Fibroblast of the conjunctiva (primary cell): Measurements from ENCODE around the gene PRKAB1.
"Not testable (repeated sequence)": the region's sequence is repeated elsewhere in the genome, so short reads cannot be mapped to it uniquely, and the experiment has no call there.

ENCODE experiments used
- DNase-seq: peaks from one replicate; pipeline ENCODE4 v3.0.0-alpha.2; 2010; ENCODE audit warnings: low read depth

PRKAB1 gene

GRCh38 chr12:119684711-119685369, 16.9 kb downstream of the PRKAB1 start:
- no peak for DNase-seq

- DNase-seq: no peak
These were observed 17.4 kb downstream of the PRKAB1 start for GRCh38 chr12:119685375-119685774.

DNA sequence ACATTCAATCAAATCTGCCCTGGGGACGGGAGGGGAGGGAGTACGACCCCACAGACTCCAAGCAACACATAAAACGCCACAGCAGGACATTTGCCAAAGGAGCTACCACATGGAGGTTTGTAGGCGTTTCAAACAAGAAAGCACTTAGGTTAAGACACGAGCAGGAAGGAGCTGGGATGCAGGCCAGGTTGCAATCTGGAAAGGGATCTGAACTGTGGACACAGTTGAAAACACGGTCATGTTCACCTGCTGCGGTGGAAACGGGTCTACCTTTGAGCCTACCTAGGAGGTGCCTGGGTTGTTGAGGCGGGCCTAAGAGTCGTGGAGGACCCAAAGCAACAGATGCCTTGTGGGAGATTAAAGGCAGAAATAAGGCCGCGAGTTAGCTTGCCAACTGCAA, 18.4 kb downstream of the PRKAB1 start:
- no peak for DNase-seq

GRCh38 chr12:119686776-119687175, 18.8 kb downstream of the PRKAB1 start:
- no peak for DNase-seq

GRCh38 chr12:119687406-119687805, 19.5 kb downstream of the PRKAB1 start:
- no peak for DNase-seq

- no peak for DNase-seq
These were observed 19.9 kb downstream of the PRKAB1 start for GRCh38 chr12:119687879-119688278.

DNA sequence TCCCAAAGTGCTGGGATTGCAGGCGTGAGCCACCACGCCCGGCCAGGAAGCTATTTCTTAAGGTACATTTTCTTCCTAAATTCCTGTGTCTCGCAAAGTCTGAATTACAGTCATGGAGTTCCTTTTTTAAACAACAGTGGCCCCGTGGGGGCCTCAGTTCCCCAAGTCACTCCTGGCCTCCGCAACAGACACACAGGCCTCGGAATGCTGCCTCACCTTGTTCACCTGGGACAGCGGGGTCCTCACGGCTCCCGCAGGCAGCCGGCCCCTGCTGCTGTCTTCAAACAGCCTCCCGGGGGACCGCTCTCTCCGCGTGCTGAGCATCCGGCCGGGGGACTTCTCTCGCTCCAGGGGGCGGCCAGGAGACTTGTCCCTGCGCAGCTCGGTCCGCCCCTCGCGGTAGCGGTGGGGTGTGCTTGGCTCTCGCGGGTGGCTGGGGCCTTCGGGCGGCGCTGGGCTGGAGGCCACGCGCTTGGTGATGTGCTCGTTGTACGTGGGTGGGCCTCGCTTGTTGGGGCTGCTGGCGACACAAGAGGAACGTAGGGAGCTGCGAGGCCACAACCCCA, 22.1 kb downstream of the PRKAB1 start:
- no peak for DNase-seq

GRCh38 chr12:119691202-119691810, 23.4 kb downstream of the PRKAB1 start:
- no peak for DNase-seq

DNA sequence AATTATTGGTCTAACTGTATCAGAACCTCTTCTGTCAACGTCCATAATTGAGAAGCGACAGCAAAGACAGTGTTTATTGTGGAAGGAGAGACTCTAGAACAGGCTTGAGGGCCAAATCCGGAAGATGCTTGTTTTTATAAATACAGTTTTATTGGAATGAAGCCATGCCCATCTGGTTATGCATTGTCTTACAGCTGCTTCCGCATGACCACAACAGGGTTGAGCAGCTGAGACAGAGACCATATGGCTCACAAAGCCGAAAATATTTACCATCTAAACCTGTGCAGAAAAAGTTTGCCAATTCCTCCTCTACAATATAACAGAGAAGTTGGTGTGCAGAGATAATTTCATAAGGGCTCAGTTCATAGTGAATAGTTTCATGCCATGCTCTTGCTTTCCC, 24.5 kb downstream of the PRKAB1 start:
- DNase-seq: no peak

DNA sequence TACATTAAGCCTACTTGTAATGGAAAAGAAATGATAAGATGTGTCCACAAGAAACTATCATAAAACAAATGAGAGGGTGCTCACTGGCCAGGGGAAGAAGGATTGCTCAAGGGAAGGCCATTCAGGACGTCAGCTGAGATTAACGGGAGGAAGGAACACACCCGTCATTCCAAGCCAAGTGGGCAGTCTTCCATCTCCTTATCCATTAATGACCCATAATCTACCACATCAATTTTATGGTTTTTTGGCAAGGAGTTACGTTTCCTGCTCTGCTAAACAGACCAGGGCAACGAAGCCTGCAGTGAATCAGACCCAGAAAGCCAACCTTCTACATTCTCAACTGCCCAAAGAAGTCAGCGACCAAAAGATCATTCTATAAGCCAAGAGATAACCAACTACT, 25.1 kb downstream of the PRKAB1 start:
- peak; percentile 60 for DNase-seq

GRCh38 chr12:119693511-119693910, 25.6 kb downstream of the PRKAB1 start:
- no peak for DNase-seq

- DNase-seq: no peak
These were observed 26.2 kb downstream of the PRKAB1 start for GRCh38 chr12:119694111-119694510.

DNA sequence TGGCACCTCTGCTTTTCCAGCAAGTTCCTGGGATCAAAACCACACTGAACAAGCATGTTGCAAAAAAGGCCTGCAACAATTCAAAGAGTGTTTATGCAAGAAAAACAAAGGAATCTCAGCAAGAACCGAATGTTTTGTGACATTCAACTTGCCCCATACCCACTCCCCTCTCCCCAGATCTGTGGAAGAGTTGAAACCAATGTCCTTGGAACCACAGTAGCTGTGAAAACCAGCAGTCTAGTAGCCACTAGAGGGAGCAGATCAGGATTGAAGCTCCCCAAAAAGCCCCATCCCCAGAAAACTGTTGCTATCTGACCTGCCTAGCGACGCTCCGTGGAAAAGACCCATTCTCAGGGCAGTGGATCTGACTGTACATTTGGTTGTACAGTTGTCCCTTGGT, 27.1 kb downstream of the PRKAB1 start:
- DNase-seq: no peak

GRCh38 chr12:119696943-119697342, 29.0 kb downstream of the PRKAB1 start:
- no peak for DNase-seq

- DNase-seq: no peak
These were observed 31.3 kb downstream of the PRKAB1 start for GRCh38 chr12:119699199-119699760.

DNA sequence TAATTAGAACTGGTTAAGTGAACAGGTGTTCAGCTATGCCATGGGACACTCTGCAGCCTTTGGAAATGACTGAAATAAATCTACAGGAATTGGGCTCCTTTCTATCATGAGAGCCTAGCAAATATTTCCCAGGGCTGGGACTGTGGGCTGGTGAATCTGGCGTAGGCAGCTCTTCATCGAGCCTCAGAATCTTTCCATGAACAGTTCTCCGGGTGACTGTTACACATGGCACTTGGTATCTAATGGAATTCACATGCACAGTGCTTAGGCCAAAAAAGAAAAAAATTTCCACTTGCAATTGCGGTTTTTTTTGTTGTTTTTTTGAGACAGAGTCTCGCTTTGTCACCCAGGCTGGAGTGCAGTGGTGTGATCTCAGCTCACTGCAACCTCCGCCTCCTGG, 32.1 kb downstream of the PRKAB1 start:
- no peak for DNase-seq

- no peak for DNase-seq
These were observed 36.3 kb downstream of the PRKAB1 start for GRCh38 chr12:119704065-119704747.

GRCh38 chr12:119705182-119705581, 37.2 kb downstream of the PRKAB1 start:
- no peak for DNase-seq

DNA sequence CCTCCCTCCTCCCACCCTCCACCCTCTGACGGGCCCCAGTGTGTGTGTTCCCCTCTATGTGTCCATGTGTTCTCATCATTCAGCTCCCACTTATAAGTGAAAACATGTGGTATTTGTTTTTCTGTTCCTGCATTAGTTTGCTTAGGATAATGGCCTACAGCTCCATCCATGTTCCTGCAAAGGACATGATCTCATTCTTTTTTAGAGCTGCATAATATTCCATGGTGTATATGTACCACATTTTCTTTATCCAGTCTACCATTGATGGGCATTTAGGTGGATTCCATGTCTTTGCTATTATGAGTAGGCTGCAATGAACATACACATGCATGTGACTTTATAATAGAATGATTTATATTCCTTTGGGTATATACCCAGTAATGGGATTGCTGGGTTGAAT, 38.5 kb downstream of the PRKAB1 start:
- not testable (repeated sequence) for DNase-seq

GRCh38 chr12:119710374-119710964, 42.5 kb downstream of the PRKAB1 start:
- no peak for DNase-seq

GRCh38 chr12:119710965-119711551, 43.1 kb downstream of the PRKAB1 start:
- DNase-seq: no peak

- no peak for DNase-seq
These were observed 43.8 kb downstream of the PRKAB1 start for GRCh38 chr12:119711693-119712092.
